HG02763 (cell line): ENCODE data around the gene AKR1C4.
"Not testable (repeated sequence)": the region's sequence is repeated elsewhere in the genome, so short reads cannot be mapped to it uniquely, and the experiment has no call there.

Experiments
- ATAC-seq: cut with Tn5 transposase; IDR thresholded peaks from one replicate; pipeline ENCODE4 v1.9.1; 2021; ENCODE audit warnings: mild to moderate bottlenecking, moderate library complexity; ENCODE audit not compliant: unreplicated experiment

Gene AKR1C4

DNA sequence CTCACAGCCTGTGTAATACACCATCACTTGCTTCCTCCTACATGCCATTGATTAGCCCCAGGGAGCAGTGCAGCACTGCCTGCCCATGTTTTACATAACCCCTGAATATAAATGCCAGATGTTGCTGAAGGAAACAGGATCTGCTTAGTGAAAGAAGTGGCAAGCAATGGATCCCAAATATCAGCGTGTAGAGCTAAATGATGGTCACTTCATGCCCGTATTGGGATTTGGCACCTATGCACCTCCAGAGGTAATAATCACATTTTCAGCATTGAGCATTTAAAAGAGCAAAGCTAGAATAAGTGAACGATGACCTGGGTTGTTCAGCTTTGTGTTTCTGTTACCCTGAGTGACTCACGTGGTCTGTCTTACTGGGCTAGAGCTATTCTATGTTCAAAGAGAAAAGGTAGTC, at the start of gene AKR1C4:
TSS of gene AKR1C4 (plus strand) at position 136 of the 412 bp plus-strand sequence. CDS start at position 167, 31 bp downstream.
- ATAC-seq: no peak

DNA sequence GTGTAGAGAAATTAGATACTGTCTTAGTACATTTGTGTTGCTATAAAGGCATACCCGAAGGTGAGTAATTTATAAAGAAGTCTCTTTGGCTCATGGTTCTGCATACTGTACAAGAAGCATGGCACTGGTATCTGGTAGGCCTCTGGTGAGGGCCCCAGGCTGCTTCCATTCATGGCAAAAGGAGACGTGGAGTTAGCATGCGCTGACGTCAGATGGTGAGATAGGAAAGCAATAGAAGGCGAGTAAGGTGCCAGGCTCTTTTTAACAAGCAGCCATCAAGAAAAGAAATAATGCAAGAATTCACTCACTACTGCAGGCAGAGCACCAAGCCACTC, 49.8 kb upstream of the AKR1C4 start:
- no peak for ATAC-seq

DNA sequence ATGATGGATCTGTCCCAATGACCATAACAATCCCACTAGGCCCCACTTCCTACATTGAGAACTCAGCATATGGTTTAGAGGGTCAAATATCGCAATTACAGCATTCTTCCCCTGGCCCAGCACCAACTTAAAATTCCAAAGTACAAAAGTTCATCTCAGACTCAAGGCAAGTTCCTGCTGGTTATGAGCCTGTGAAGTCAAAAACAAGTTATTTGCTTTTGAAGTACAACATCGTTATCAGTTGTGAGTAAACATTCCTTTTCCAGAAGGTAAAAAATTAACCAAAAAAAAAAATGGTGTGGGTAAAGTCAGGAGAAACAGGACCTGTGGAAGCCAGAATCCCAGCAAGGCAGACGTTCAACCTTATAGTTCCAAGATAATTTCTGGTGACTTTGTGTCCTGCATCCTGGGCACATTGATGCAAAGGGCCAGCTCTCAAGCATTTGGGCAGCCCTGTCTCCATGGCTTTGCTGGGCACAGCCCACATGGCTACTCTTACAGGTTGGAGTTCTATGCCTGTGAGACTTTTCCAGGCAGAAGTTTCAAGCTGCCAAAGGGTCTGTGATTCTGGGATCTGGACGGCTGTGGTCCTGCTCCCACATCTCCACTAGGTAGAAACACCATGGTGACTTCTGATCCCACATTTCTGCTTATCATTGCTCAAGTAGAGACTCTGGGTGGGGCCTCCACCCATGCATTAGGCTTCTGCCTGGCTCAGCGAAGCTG, 49.2 kb upstream of the AKR1C4 start:
- no peak for ATAC-seq

DNA sequence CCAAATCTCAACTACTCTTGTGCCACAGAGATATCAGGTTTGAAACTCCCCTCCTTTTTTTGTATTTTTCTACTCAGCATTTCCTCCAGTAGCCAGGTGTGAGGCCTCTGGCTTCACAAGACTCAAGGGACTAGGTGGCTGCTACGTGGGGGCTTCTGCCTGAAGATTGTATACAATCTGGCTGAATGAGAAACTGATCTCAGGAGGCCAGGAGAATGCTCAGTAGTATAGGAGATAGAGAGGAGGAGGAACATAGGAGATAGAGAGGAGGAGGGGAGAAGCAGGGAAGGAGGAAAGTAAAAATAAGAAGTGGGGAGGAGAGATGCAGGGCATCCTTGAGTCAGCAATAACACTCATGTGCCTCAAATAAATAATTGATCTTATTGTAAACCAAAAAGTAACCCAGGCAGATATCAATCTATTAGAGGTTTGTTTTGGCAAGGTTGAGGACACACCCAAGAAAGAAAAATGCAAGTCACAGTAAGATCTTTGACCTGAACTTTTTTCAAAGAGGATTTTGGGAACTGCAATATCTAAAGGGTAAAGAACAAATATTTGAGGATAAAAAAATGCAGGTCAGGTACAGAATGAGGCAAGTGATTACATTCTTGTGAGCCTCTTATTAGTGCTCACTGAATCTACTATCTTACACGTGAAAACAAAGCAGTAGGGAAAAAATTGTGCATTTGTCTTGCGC, 48.5 kb upstream of the AKR1C4 start:
- ATAC-seq: no peak

DNA sequence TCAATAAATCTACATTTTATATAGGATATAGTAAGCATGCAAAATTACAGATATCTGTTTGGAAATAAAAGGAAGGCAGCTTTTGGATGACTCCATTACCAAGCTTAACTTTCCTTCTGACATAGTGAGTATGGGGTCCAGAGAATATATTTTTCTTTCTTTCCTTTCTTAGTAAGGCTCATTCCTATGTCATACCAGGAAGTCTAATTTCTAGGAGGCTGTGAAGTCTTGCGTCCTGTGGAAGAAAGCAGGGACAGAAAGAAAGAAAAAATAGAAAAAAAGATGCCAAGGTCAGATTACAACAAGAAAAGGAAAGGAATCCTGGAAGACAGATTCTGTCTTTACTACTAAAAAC, 48.0 kb upstream of the AKR1C4 start:
- no peak for ATAC-seq

DNA sequence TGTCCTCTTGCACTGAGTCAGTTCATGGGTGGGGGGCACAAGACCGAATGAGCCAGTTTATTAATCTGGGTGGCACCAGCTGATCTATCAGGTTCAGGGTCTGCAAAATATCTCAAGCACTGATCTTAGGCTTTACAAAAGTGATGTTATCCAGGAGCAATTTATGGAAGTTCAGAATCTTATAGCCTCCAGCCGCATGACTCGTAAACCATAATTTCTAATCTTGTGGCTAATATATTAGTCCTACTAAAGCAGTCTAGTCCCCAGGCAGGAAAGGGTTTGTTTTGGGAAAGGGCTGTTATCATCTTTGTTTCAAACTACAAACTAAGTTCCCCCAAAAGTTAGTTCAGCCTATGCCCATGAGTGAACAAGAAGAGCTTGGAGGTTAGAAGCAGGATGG, 45.6 kb upstream of the AKR1C4 start:
- ATAC-seq: no peak

DNA sequence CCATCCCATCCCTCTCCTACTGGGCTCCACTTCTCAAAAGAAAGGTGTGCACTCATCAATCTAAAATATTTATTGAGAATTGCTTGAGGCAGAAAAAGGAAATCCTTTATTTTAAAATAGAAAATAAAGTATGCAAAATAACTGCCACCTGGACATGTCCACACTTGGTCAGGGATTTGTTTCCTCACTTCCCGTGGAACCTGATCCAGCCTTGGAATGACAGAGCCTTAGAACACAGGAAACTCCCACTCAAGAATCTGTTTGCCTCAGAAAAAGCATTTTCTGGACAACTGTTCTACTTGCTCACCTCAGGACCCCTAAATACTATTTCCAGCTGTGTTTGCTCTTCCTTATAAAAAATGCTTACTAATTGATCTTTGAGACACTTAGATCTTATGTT, 40.7 kb upstream of the AKR1C4 start:
- ATAC-seq: no peak

DNA sequence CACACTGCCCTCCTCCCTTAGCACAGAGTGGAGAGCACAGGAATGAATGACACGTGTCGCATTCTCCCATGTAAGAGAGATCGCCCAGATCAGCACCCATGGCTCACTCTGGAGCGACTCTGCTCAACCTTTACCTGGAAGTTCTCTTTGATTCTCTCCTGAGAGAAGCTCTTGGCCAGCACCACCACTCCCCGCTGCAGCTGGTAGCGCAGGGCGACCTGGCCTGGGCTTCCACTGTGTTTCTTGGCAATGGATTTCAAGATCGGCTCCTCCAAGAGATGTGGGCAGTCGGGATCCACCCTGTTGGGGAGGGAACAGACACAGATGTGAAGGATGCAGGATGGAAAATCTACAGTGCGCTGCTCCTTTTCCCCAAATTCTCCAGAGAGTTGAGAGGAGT, 39.1 kb upstream of the AKR1C4 start:
- ATAC-seq: no peak

DNA sequence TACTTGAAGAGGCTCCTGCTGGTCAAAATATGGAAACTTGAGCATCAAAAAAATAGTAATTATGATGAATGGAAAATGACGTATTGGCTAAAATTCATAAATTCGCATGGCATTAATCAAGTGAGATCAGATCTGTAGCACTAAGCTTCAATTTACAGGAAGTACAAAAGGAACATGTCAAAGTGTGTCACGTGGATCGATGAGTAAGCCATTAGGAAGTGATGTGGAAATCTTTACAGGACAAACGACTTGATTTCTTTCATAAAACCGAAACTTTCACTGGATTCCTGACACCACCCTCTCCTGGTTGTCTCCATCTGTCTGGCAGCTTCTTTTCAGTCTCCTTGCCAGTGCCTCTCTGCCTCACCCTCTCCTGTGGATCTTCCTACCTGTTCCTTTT, 37.5 kb upstream of the AKR1C4 start:
- ATAC-seq: no peak

DNA sequence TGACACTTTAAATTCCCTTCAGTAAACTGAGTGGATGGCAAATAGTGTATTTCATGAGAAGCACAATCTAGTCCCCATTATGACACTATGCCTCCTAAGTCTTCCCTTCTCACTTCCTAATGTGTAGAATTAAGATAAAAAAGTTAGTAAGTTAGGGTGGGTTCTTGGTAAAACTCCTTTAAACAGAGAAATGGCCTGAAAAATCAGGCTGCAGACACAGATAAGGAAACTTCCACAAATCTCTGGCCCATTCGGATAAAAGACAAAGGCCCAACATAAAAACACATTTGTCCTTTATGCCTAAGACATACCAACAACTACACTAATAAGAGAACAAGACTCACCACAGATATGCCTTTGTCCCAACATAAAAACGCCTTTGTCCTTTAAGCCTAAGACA, 33.1 kb upstream of the AKR1C4 start:
- no peak for ATAC-seq

DNA sequence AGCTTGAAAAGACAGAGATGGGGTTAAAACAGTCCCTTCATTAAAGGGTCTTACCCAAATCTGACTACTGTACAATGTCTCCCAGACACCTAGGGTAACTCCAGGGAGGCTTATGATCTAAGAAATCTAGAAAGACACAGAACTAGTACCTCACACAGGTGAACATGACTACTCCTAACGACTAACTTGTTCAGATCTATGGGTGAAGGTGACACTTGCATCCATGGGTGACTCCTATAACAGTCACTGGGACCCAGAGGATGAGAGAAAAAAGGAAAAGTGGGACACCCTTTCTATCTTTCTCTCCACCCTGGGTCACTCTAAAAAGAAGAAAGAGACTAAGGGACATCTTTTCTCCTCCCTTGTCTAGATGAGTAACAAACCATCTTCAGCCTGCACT, 30.9 kb upstream of the AKR1C4 start:
- no peak for ATAC-seq

DNA sequence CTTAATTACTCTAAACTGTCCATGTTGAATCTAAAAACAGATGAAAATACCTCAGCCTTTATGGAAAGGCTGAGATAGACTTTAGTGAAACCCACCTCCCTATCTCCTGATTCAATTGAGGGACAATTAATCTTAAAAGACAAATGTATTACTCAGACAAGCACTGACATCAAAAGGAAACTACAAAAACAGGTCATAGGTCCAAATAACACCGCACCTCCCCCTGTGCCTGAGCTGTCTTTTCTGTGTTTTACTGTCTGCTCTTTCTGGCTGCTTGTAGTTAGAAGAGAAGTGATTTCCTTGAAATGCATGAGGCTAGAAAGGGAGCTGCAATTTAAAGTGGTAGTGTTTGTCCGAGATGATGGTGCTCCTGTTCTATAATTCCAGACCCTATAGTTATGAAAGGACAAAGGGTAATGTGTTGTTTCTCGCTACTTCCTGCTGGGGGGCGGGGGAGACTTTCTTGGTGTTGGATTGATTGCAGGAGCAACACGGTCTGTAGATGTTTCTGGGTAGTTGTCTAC, 27.7 kb upstream of the AKR1C4 start:
- no peak for ATAC-seq

DNA sequence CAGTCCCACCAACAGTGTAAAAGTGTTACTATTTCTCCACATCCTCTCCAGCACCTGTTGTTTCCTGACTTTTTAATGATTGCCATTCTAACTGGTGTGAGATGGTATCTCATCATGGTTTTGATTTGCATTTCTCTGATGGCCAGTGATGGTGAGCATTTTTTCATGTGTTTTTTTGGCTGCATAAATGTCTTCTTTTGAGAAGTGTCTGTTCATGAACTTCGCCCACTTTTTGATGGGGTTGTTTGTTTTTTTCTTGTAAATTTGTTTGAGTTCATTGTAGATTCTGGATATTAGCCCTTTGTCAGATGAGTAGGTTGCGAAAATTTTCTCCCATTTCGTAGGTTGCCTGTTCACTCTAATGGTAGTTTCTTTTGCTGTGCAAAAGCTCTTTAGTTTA, 21.1 kb upstream of the AKR1C4 start:
- not testable (repeated sequence) for ATAC-seq

DNA sequence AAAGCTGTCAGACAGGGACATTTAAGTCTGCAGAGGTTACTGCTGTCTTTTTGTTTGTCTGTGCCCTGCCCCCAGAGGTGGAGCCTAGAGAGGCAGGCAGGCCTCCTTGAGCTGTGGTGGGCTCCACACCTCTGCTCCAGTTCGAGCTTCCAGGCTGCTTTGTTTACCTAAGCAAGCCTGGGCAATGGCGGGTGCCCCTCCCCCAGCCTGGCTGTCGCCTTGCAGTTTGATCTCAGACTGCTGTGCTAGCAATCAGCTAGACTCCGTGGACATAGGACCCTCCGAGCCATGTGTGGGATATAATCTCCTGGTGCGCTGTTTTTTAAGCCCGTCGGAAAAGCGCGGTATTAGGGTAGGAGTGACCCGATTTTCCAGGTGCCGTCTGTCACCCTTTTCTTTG, 16.1 kb upstream of the AKR1C4 start:
- not testable (repeated sequence) for ATAC-seq

DNA sequence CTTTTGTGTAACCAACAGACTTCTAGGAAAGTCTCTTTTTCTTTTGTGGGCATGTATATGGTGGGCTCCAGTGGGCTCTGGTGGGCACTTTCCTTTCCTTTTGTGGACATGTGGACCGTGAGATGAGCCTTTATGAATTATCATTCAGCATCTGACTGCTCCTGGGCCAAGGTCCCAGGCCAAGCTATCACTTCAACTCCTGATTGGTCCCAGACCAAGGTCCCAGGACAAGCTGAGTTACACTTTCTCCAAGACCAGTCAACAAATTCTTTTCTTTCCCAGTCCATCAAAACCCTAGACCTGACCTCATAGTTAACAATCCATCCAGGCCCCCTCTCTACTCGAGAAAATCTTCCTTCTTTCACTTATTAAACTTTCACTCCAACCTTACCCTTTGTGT, 12.7 kb upstream of the AKR1C4 start:
- no peak for ATAC-seq

DNA sequence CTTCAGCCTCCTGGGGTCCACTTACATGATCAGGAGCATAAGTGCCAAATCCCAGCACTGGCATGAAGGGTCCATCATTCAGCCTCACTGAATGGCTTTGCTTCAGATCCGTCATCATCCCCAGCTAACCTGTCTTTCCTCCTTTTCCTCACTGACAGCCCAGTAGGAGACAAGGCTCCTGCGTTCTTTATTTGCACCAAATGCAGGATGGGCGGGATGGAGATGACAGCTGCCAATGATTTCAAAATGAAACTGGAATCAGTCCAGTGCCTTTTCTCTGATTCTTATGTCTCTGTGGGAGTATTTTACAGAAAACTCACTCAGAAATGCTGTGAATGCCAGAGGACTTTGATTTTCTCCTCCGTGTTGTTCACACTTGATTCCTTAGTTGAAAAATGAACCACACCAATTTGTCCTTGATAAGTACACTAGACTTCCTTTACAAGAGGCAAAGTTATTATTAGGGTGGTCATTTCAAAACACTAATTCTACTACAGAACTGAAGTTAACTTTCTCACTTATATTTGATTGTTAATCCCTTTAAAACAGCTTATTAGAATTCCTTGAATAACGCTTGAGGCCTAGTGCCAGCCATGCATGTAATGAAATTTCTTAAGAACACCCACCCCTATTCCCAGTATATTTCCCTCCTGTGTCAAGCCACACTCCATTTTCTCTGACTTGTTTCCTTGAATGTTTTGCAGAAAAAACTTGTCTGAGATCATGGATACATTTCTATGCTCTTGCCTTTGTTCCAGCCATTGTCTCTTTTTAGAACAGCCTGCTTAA, 11.5 kb upstream of the AKR1C4 start, which contains the start of gene AKR1C8:
TSS of gene AKR1C8 (minus strand) at position 164 of the 789 bp plus-strand sequence. CDS start at position 118, 46 bp downstream.
- ATAC-seq: no peak

DNA sequence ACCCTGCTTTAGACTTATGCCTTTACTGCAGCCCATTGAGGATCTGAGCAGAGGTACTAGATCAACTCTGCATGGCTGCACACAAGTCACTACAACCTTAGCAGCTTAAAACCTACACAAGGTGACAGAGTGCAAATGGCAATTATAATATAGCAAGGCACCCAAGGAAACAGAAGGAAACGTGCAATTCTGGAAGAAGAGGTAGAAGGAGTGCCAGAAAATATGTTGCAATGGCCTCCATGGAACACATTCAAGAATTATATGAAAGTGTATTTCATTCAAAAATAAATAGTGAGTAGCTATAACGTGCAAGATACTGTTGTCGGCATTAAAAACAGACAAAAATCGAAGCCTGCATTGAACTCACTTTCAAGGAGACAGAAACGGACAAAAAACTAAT, 8.8 kb upstream of the AKR1C4 start:
- no peak for ATAC-seq

DNA sequence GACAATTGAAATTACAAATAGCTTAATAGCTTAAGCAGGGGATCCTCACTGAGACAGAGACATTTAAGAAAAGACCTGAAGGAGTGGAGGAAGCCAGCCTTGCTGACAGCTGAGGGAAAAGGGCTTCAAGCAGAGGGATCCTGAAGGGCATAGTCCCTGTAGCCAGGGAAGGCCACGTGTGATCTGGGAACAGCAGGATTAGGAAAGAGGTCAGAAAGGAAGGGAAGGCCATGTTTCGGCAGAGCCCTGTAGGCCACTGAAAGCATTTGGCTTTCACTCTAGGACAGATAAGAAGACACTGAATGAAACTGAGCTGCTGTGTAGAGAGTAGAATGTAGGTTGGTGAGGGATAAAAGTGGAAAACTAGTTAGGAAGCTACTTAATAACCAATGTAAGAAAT, 8.3 kb upstream of the AKR1C4 start:
- ATAC-seq: no peak

DNA sequence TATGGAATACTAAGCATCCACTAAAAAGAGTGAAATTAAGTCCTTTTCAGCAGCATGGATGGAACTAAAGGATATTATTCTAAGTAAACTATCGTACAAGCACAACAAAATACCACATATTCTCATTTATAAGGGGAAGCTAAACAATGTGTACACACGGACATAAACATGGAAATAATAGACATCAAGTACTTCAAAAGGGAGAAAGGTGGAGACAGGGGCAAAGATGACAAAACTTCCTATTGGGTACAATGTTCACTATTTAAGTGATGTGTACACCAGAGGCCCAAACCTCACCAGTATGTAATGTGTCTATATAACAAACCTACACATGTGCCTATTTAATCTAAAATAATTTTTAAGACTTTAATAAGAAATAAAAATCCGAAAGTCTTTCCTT, 2.2 kb upstream of the AKR1C4 start:
- ATAC-seq: no peak

DNA sequence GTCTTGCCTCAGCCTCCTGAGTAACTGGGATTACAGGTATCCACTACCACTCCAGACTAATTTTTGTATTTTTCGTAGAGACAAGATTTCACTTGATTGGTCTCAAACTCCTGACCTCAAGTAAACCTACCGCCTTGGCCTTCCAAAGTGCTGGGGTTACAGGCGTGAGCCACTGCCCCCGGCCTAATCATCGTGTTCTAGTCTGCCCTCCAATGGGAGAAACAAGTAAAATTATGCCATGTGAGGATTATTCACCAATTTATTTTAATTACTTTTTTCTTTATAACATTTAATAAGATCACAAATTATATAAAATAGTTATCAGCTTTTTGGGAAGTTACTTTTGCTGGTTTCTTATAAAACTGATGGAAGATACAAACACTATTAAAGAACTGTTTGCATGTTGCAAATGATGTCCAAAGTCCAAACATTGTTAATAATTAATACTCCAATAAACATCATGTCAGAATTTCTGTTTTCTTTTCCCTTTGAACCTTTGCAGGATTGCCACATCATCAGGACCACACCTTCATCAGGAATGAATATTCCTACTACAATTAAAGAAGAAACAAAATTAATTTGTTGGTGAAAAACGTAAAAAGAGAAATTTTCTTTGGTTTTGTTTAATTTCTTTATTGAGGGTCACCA, 786 bp upstream of the AKR1C4 start:
- ATAC-seq: no peak

DNA sequence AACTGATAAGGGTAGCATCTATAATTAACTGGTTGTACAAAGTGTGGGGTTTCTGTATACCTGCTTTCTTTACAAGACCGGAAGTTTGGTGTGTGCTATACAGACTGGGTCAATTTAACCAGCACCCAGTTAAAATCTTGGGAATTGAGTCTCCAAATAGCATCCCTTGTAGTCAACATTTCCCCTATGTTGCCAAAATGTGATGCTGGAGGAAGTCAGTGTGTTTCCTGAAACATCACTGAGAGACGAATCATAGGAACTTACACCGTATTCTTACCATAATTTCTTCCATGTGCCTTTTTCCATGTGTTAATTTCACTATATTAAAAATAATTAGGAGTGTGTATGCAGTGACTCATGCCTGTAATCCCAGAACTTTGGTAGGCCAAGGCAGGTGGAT, 1.7 kb downstream of the AKR1C4 start:
- ATAC-seq: no peak
